Sigmoid colon (tissue), 7 donors: Measurements from ENCODE around the gene NAP1L5. TPM values are rescaled to one million over a fixed set of nuclear protein-coding genes. Genes with fewer than 3 reads are reported as not detected.

Experiments
- DNase-seq: peaks from one replicate; pipeline ENCODE4 v3.0.0-alpha.2; 2019
- H3K27ac ChIP-seq, 4 donors: fragments of 200-600 bp; sonication (generic); one replicate each; pipeline ENCODE4 v1.5.1; 2016 to 2019; ENCODE audit warnings: mild to moderate bottlenecking in 1 of 4
- H3K27me3 ChIP-seq, 3 donors: fragments of 200-600 bp; sonication (generic); one replicate each; pipeline ENCODE4 v1.5.1; 2019; ENCODE audit warnings: mild to moderate bottlenecking in 1 of 3
- H3K36me3 ChIP-seq, 4 donors: fragments of 200-600 bp; sonication (generic); one replicate each; pipeline ENCODE4 v1.5.1; 2016 to 2019
- H3K4me1 ChIP-seq, 4 donors: fragments of 200-600 bp; sonication (generic); one replicate each; pipeline ENCODE4 v1.5.1; 2017 to 2019
- H3K4me3 ChIP-seq, 4 donors: fragments of 200-600 bp; sonication (generic); one replicate each; pipeline ENCODE4 v1.5.1; 2017 to 2019; ENCODE audit warnings: mild to moderate bottlenecking in 2 of 4, moderate library complexity in 1 of 4
- H3K9me3 ChIP-seq, 4 donors: fragments of 200-600 bp in 3 of 4; sonication (generic) in 3 of 4; one replicate each; pipeline versions ENCODE4 v1.5.1 to v1.6.1; 2013 to 2019
- EP300 ChIP-seq, 4 donors: sonication (generic); formaldehyde crosslinking; IDR thresholded peaks; one replicate each; pipeline ENCODE4 v1.6.1; 2017; ENCODE audit warnings: antibody characterized with exemption in 4 of 4
- POLR2A ChIP-seq, 2 donors: fragments of 450-650 bp; IDR thresholded peaks; one replicate each; pipeline ENCODE4 v1.6.1; 2016; ENCODE audit warnings: antibody characterized with exemption in 2 of 2, mild to moderate bottlenecking in 2 of 2, moderate library complexity in 2 of 2
- POLR2AphosphoS5 ChIP-seq, 4 donors: sonication (generic); formaldehyde crosslinking; IDR thresholded peaks; one replicate each; pipeline ENCODE4 v1.6.1; 2017; ENCODE audit warnings: antibody characterized with exemption in 4 of 4
- WGBS, 2 donors: extraction: QIAGEN DNeasy Blood & Tissue Kit; methylation state at CpG; one replicate each; pipeline ENCODE4 v1.1.7; 2013; 5-methylcytosine and 5-hydroxymethylcytosine counted together
- intact Hi-C: fragments of 100-400 bp; cut with DNase I; formaldehyde crosslinking; loops from one replicate; pipeline ENCODE4 v1.15.1; 2023
- polyA plus RNA-seq, 3 donors: library from polyadenylated mRNA; stranded (reverse); fragments of 200-250 nt; gene quantifications; one replicate each; pipeline ENCODE4 v1.2.3, GENCODE V29; 2013
- total RNA-seq, 4 donors: library from RNA; depleted of rRNA; stranded (reverse); fragments of >200 nt; gene quantifications; one replicate each; pipeline ENCODE4 v1.1.0, GENCODE V29; 2016
- TF ChIP-seq, protein P1 (sequence below), 4 experiments: fragments of 450-650 bp in 3 of 4; fragments of 200-600 bp in 1 of 4; IDR thresholded peaks; one replicate each; pipeline ENCODE4 v1.5.1; 2016 to 2019; ENCODE audit warnings: antibody characterized with exemption in 4 of 4, mild to moderate bottlenecking in 3 of 4, moderate library complexity in 2 of 4
- donor health status: healthy with polysubstance abuse.
- donor health status: Bipolar disorder and iron deficiency.
- donor health status: healthy.

Gene NAP1L5
- total and polyA plus RNA-seq, 7 donors: 1.4 to 13.6 (median 7.3) TPM

DNA sequence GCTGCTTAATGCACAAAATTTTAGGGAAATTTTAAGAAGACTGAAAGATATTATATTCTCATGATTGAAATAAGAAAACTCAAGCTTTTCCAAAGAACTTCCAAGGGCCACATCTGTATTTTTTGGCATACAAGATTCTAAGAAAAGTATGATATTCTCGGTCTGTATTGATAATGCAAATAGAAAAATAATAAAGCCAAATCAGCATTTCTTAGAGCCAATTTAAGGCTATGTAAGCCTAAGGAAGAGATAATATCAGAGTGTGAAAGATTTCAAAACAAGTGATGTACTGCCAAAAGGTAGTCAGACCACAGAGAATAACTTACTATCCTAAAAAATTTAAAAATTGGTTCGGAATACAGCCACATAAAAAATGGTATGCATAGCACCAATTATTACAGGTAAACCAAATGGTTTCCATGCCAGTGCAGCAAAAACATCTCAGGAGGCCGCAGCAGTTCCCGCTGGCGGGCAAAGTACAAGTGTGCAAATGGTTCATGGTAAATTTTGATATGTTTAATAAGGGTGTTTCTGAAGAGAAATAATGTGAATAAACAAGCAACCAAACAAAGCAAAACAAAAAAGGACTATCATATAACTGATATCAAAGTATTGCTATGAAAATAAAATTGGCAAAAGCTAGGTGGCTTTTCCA, 35.2 kb upstream of the NAP1L5 start:
- H3K4me3 ChIP-seq: no peak overlapping the region
- intact Hi-C loops: no loop called here
- no peak overlapping the region for H3K27ac ChIP-seq
- TF ChIP-seq, protein P1, sequence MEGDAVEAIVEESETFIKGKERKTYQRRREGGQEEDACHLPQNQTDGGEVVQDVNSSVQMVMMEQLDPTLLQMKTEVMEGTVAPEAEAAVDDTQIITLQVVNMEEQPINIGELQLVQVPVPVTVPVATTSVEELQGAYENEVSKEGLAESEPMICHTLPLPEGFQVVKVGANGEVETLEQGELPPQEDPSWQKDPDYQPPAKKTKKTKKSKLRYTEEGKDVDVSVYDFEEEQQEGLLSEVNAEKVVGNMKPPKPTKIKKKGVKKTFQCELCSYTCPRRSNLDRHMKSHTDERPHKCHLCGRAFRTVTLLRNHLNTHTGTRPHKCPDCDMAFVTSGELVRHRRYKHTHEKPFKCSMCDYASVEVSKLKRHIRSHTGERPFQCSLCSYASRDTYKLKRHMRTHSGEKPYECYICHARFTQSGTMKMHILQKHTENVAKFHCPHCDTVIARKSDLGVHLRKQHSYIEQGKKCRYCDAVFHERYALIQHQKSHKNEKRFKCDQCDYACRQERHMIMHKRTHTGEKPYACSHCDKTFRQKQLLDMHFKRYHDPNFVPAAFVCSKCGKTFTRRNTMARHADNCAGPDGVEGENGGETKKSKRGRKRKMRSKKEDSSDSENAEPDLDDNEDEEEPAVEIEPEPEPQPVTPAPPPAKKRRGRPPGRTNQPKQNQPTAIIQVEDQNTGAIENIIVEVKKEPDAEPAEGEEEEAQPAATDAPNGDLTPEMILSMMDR (IDR thresholded peaks at IDR 0.05): no peak
- no peak for TF ChIP-seq POLR2AphosphoS5 (IDR thresholded peaks at IDR 0.05)
- no peak for TF ChIP-seq POLR2A (IDR thresholded peaks at IDR 0.05)
- no peak for TF ChIP-seq EP300 (IDR thresholded peaks at IDR 0.05)
- peaks cover 0 to 32% (median 22%) of the 10 kb centered on the region in 4 donors for H3K4me1 ChIP-seq
- peaks cover 2 to 57% (median 23%) of the 10 kb centered on the region in 4 donors for H3K36me3 ChIP-seq
- 94 to 95% methylated on average over 5 of the region's 5 CpGs for WGBS, 2 donors
- DNase-seq: no peak
- H3K9me3 ChIP-seq: no peaks in the 10 kb centered on the region
- H3K27me3 ChIP-seq: no peaks in the 10 kb centered on the region

DNA sequence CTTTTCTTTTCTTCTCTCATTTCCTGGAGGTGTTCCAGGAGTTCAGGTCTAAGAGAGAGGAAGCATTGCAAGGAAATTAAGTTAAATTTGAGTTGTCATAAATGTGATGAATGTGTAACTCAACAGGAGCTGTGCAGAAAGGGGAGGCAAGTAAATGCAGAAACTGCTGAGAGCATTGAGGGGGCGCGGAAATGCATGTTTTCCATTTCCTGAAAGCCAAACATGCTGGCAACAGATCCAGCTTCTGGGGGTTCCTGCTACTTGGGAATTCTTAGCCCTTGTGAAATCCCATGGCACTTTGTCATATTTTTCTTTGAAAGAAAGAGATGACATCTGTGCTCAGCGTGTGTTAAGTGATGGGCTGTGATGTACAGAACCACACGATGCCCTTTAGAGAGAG, 33.8 kb upstream of the NAP1L5 start:
- Histone ChIP-seq H3K36me3 (peaks cover 7 to 70% (median 35%) of the 10 kb centered on the region in 4 donors), H3K27me3 (no peaks in the 10 kb centered on the region), H3K9me3 (no peaks in the 10 kb centered on the region), H3K27ac (no peak overlapping the region), H3K4me3 (no peak overlapping the region), H3K4me1 (peaks cover 0 to 21% (median 11%) of the 10 kb centered on the region in 4 donors)
- intact Hi-C loops: no loop called here
- TF ChIP-seq POLR2A (IDR thresholded peaks at IDR 0.05): no peak
- no peak for TF ChIP-seq EP300 (IDR thresholded peaks at IDR 0.05)
- TF ChIP-seq POLR2AphosphoS5 (IDR thresholded peaks at IDR 0.05): no peak
- TF ChIP-seq, protein P1 (IDR thresholded peaks at IDR 0.05): no peak
- DNase-seq: no peak
- 86 to 96% methylated on average over 4 of the region's 4 CpGs for WGBS, 2 donors

DNA sequence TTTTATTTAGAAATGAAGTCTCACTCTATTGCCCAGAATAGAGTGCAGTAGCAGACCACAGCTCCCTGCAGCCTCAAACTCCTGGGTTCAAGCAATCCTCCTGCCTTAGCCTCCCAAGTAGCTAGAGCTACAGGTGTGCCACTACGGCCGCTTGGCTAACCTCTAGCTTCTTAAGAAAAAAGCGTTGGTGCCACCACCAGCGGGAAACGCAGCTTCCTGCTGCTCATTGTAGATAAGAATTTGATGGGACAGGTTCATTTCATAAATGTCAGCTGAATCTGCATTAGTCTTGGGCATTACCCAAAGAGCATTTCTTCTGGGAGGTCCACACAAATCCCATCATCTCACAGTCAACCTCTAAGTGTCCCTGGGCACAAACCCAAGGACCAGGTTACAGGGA, 33.2 kb upstream of the NAP1L5 start:
- no peak overlapping the region for H3K27ac ChIP-seq
- no peaks in the 10 kb centered on the region for H3K27me3 ChIP-seq
- H3K36me3 ChIP-seq: peaks cover 7 to 70% (median 35%) of the 10 kb centered on the region in 4 donors
- no peaks in the 10 kb centered on the region for H3K9me3 ChIP-seq
- DNase-seq: no peak
- H3K4me1 ChIP-seq: peaks cover 0 to 15% (median 9%) of the 10 kb centered on the region in 4 donors
- TF ChIP-seq, protein P1 (IDR thresholded peaks at IDR 0.05): no peak
- TF ChIP-seq EP300 (IDR thresholded peaks at IDR 0.05) (no peak), POLR2AphosphoS5 (IDR thresholded peaks at IDR 0.05) (no peak), POLR2A (IDR thresholded peaks at IDR 0.05) (no peak)
- intact Hi-C loops: no loop called here
- no peak overlapping the region for H3K4me3 ChIP-seq
- 85 to 93% methylated on average over 5 of the region's 5 CpGs for WGBS, 2 donors

DNA sequence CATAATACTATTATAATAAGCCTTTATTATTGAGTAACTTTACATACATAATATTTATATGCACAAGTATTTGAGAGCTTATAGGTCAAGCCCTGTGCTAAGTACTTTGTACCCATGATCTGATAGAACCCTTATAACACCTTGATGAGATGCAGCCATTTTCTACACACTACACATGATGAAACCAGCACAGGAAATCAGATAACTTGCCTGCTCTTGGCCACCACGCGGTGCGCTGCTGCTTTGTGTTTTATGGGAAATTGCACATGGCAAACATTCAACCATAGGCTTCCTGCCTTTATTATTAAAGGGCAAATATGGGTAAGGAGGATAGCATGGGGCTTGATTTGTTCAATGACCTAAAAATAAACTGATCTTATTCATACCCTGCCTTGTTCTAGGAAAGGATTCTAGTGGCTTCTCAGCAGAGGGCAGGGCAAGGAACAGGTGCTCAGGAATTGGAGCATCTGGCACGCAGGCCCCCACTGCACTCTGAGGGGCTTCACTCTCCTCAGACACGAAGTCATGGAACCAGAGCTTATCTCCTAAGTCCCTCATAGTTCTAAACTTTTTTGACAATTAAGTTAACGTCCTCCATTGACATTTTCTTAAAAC, 31.6 kb upstream of the NAP1L5 start:
- intact Hi-C loops: no loop called here
- Histone ChIP-seq H3K27ac (no peak overlapping the region), H3K9me3 (no peaks in the 10 kb centered on the region), H3K4me1 (peaks cover 0 to 9% (median 4%) of the 10 kb centered on the region in 4 donors), H3K36me3 (peaks cover 7 to 63% (median 35%) of the 10 kb centered on the region in 4 donors), H3K27me3 (no peaks in the 10 kb centered on the region), H3K4me3 (no peak overlapping the region)
- 83 to 95% methylated on average over 6 of the region's 6 CpGs for WGBS, 2 donors
- no peak for DNase-seq
- TF ChIP-seq, protein P1 (IDR thresholded peaks at IDR 0.05): no peak
- no peak for TF ChIP-seq POLR2A (IDR thresholded peaks at IDR 0.05)
- no peak for TF ChIP-seq POLR2AphosphoS5 (IDR thresholded peaks at IDR 0.05)
- no peak for TF ChIP-seq EP300 (IDR thresholded peaks at IDR 0.05)
